H1 (cell line): ENCODE results near the gene SERPINF2. TPM values are rescaled to one million over a fixed set of nuclear protein-coding genes. Genes with fewer than 3 reads are reported as not detected.

Source experiments
- GABPA ChIP-seq: IDR thresholded peaks from 2 replicates; pipeline ENCODE4 v1.6.1; 2011; ENCODE audit warnings: mild to moderate bottlenecking, low read length, moderate library complexity, borderline replicate concordance; ENCODE audit not compliant: insufficient read depth
- HDAC2 ChIP-seq, 2 experiments: fragments of 300-600 bp in 1 of 2; sonication (generic) in 1 of 2; IDR thresholded peaks; 2 replicates each; pipeline ENCODE4 v1.6.1; 2011 to 2012; ENCODE audit warnings: low read depth in 2 of 2, low read length in 2 of 2, mild to moderate bottlenecking in 2 of 2, moderate library complexity in 2 of 2, borderline replicate concordance in 1 of 2, inconsistent platforms in 1 of 2
- KDM1A ChIP-seq: fragments of 200-600, 300-600 bp; sonication (generic); IDR thresholded peaks from 2 replicates; pipeline ENCODE4 v1.7.1; 2016; ENCODE audit warnings: mild to moderate bottlenecking, low read length, borderline replicate concordance
- RAD21 ChIP-seq, 2 experiments: IDR thresholded peaks in 1 of 2; conservative IDR thresholded peaks in 1 of 2; 2 replicates each; pipeline ENCODE4 v1.6.1; 2011; ENCODE audit warnings: low read depth in 2 of 2, low read length in 2 of 2, improper control_type of control experiment in 1 of 2, inconsistent platforms in 1 of 2, mild to moderate bottlenecking in 1 of 2, moderate library complexity in 1 of 2
- TAF1 ChIP-seq: IDR thresholded peaks from 2 replicates; pipeline ENCODE4 v1.6.1; 2011; ENCODE audit warnings: mild to moderate bottlenecking, low read depth, low read length
- polyA plus RNA-seq, 7 experiments: library from polyadenylated mRNA; depleted of rRNA in 3 of 7; stranded (reverse) in 5 of 7; unstranded in 2 of 7; fragments of >200 nt in 5 of 7; fragments of 200-250 nt in 2 of 7; gene quantifications; 1 replicate in 5 of 7; 2 replicates in 1 of 7; 4 replicates in 1 of 7; pipeline versions ENCODE4 v1.2.1 to v1.2.3, GENCODE V29; 2011 to 2013; ENCODE audit warnings: missing spikeins in 2 of 7, mixed read lengths in 2 of 7
- total RNA-seq: library from RNA; stranded (reverse); fragmentation: NEBNext Ultra II Directional; extraction: Animal tissue kit (Norgen Biotek cat#: 25700); gene quantifications from 2 replicates; pipeline ENCODE4 v1.2.1, GENCODE V29; 2021
- TF ChIP-seq, protein P1 (sequence below): fragments of 300-600 bp; sonication (generic); IDR thresholded peaks from 2 replicates; pipeline ENCODE4 v1.7.1; 2012; ENCODE audit warnings: low read length, moderate library complexity, mild to moderate bottlenecking, inconsistent platforms; ENCODE audit not compliant: insufficient replicate concordance

The SERPINF2 gene
- total and polyA plus RNA-seq, 2 of the 8 experiments (the other 6 are each of a cell fraction or from before 2014, with no cell fraction given), result 1.8 to 3.2 TPM

DNA sequence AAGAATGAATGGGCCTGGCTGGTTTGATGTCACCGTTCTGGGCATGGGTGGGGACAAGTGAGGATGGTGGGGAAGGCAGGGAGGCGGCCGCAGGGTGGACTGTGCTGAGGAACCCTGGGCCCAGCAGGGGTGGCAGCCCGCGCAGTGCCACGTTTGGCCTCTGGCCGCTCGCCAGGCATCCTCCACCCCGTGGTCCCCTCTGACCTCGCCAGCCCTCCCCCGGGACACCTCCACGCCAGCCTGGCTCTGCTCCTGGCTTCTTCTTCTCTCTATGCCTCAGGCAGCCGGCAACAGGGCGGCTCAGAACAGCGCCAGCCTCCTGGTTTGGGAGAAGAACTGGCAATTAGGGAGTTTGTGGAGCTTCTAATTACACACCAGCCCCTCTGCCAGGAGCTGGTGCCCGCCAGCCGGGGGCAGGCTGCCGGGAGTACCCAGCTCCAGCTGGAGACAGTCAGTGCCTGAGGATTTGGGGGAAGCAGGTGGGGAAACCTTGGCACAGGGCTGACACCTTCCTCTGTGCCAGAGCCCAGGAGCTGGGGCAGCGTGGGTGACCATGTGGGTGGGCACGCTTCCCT is 12.7 kb downstream of the SERPINF2 start (continued):
- TF ChIP-seq, protein P1, sequence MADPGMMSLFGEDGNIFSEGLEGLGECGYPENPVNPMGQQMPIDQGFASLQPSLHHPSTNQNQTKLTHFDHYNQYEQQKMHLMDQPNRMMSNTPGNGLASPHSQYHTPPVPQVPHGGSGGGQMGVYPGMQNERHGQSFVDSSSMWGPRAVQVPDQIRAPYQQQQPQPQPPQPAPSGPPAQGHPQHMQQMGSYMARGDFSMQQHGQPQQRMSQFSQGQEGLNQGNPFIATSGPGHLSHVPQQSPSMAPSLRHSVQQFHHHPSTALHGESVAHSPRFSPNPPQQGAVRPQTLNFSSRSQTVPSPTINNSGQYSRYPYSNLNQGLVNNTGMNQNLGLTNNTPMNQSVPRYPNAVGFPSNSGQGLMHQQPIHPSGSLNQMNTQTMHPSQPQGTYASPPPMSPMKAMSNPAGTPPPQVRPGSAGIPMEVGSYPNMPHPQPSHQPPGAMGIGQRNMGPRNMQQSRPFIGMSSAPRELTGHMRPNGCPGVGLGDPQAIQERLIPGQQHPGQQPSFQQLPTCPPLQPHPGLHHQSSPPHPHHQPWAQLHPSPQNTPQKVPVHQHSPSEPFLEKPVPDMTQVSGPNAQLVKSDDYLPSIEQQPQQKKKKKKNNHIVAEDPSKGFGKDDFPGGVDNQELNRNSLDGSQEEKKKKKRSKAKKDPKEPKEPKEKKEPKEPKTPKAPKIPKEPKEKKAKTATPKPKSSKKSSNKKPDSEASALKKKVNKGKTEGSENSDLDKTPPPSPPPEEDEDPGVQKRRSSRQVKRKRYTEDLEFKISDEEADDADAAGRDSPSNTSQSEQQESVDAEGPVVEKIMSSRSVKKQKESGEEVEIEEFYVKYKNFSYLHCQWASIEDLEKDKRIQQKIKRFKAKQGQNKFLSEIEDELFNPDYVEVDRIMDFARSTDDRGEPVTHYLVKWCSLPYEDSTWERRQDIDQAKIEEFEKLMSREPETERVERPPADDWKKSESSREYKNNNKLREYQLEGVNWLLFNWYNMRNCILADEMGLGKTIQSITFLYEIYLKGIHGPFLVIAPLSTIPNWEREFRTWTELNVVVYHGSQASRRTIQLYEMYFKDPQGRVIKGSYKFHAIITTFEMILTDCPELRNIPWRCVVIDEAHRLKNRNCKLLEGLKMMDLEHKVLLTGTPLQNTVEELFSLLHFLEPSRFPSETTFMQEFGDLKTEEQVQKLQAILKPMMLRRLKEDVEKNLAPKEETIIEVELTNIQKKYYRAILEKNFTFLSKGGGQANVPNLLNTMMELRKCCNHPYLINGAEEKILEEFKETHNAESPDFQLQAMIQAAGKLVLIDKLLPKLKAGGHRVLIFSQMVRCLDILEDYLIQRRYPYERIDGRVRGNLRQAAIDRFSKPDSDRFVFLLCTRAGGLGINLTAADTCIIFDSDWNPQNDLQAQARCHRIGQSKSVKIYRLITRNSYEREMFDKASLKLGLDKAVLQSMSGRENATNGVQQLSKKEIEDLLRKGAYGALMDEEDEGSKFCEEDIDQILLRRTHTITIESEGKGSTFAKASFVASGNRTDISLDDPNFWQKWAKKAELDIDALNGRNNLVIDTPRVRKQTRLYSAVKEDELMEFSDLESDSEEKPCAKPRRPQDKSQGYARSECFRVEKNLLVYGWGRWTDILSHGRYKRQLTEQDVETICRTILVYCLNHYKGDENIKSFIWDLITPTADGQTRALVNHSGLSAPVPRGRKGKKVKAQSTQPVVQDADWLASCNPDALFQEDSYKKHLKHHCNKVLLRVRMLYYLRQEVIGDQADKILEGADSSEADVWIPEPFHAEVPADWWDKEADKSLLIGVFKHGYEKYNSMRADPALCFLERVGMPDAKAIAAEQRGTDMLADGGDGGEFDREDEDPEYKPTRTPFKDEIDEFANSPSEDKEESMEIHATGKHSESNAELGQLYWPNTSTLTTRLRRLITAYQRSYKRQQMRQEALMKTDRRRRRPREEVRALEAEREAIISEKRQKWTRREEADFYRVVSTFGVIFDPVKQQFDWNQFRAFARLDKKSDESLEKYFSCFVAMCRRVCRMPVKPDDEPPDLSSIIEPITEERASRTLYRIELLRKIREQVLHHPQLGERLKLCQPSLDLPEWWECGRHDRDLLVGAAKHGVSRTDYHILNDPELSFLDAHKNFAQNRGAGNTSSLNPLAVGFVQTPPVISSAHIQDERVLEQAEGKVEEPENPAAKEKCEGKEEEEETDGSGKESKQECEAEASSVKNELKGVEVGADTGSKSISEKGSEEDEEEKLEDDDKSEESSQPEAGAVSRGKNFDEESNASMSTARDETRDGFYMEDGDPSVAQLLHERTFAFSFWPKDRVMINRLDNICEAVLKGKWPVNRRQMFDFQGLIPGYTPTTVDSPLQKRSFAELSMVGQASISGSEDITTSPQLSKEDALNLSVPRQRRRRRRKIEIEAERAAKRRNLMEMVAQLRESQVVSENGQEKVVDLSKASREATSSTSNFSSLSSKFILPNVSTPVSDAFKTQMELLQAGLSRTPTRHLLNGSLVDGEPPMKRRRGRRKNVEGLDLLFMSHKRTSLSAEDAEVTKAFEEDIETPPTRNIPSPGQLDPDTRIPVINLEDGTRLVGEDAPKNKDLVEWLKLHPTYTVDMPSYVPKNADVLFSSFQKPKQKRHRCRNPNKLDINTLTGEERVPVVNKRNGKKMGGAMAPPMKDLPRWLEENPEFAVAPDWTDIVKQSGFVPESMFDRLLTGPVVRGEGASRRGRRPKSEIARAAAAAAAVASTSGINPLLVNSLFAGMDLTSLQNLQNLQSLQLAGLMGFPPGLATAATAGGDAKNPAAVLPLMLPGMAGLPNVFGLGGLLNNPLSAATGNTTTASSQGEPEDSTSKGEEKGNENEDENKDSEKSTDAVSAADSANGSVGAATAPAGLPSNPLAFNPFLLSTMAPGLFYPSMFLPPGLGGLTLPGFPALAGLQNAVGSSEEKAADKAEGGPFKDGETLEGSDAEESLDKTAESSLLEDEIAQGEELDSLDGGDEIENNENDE, result no peak
- TF ChIP-seq HDAC2 (IDR thresholded peaks at IDR 0.05; ENCODE audit: borderline replicate concordance in 1 of 2, low read depth in 2 of 2, low read length in 2 of 2) (no peak), GABPA (no peak), RAD21 (IDR thresholded peaks at IDR 0.05 in 1 of 2, conservative IDR thresholded peaks at IDR 0.05 in 1 of 2; ENCODE audit: low read depth in 2 of 2, low read length in 2 of 2) (no peak), TAF1 (no peak), KDM1A (no peak)
